Fibroblast of villous mesenchyme (primary cell): ENCODE data around the gene TEX264. TPM values are rescaled to one million over a fixed set of nuclear protein-coding genes. Genes with fewer than 3 reads are reported as not detected.

ENCODE experiments used
- DNase-seq: peaks from one replicate; pipeline ENCODE4 v3.0.0-alpha.2; 2010; ENCODE audit warnings: low read depth
- H3K4me3 ChIP-seq: 2 replicates; pipeline ENCODE4 v1.5.1; 2011; ENCODE audit warnings: low read depth, mild to moderate bottlenecking, low read length
- CTCF ChIP-seq: IDR thresholded peaks from 2 replicates; pipeline ENCODE4 v1.5.1; 2012; ENCODE audit warnings: low read depth, mild to moderate bottlenecking, low read length; ENCODE audit not compliant: insufficient read depth
- total RNA-seq: library from RNA; depleted of rRNA; stranded (reverse); fragments of >200 nt; gene quantifications from 2 replicates; pipeline ENCODE4 v1.2.3, GENCODE V29; 2012

TEX264 gene
- total RNA-seq, 1 donor = 37.6 TPM

- TF ChIP-seq CTCF = no peak
- no peak for DNase-seq
- no peak overlapping the region for H3K4me3 ChIP-seq
Observed at GRCh38 chr3:51709004-51709420, 38.0 kb downstream of the TEX264 start.

GRCh38 chr3:51709675-51710074, 38.6 kb downstream of the TEX264 start:
- no peak for TF ChIP-seq CTCF

GRCh38 chr3:51710631-51711351, 39.7 kb downstream of the TEX264 start:
- no peak for DNase-seq
- TF ChIP-seq CTCF = peak; percentile 16
- no peak overlapping the region for H3K4me3 ChIP-seq

More at GRCh38 chr3:51709675-51710074, 38.6 kb downstream of the TEX264 start:
- no peak overlapping the region for H3K4me3 ChIP-seq
- no peak for DNase-seq

DNA sequence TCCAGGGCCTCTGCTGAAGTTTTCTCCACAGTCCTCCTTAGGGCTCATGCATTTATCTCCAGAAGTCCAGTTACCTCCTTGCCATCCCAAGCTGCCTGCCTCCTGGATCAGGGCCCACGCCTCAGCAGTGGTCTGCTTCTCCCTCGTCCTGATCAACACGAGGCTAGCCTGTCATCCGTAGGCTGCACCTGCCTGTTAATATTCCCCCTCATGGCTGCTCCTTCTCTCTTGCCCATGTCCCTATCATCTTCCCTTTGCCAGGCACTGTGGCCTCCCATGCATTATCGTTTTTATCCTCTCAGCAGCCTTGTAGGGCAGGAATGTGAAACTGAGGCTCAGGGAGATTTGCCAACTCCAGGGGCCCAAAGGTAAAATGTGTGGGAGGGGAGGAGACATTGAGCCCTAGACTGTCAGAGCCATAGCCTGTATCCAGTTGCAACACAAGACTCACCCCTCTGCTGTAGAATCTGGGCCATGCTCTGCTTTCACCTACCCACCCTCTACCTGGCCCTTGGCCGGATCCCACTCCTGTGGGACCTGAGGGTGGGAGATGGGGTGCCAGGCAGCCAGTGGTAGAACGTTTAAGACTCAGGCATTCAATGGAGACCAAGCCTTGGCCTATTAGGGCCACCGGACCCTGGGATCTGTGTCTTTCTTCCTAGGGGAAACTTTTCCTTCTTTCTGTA, 40.4 kb downstream of the TEX264 start:
- DNase-seq = no peak
- TF ChIP-seq CTCF = no peak
- H3K4me3 ChIP-seq = no peak overlapping the region

DNA sequence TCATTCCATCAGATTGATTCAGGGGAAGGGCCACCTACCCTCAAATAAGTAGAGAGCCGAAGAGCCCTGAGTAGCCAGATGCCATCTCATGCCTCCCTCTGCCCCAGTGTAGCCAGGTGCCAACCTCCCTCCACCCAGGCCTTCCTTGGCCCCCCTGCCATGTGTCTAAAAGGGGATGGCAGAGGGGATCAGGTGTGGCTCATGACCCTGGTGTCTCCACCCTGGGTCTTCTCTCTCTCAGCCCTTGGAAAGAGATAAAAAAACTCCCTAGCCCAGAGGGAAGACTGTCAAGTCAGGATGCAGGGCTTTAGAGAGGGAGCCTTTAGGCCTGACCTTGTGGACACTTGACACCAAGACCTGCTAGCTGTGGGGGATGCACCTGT, 41.0 kb downstream of the TEX264 start:
- DNase-seq = no peak
- TF ChIP-seq CTCF = no peak
- H3K4me3 ChIP-seq = no peak overlapping the region

- TF ChIP-seq CTCF = no peak
- no peak overlapping the region for H3K4me3 ChIP-seq
- DNase-seq = no peak
Observed at GRCh38 chr3:51712511-51712931, 41.5 kb downstream of the TEX264 start.
